Kidney tubule cell (primary cell): ENCODE data around the gene EHMT1.
"Not testable (repeated sequence)": the region's sequence is repeated elsewhere in the genome, so short reads cannot be mapped to it uniquely, and the experiment has no call there.

Source experiments
- DNase-seq: peaks from one replicate; pipeline ENCODE4 v3.0.0-alpha.2; 2018; ENCODE audit warnings: low spot score

EHMT1 gene

DNA sequence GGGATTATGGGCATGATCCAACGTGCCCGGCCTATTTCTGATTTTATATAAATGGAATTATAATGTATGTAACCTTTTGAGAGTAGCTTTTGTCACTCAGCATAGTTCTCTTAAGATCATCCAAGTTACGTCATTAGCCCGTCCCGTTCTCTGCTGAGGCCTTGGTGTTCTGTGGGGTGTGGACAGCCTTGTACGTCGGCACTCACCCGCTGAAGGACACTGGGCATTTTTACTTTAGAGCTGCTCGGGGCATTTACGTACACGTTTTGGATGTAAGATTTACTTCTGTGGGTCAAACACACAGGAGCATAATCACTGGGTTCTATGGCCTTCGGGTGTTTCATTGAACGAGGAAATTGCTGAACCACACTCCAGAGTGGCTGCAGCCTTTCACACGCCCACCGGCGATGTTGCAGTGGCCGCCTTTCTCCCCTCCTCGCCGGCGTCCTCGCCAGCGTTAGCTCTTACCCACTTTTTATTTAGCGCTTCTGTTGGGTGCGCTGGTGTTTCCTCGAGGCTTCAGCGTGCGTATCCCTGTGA is 101.8 kb downstream of the EHMT1 start:
- no peak for DNase-seq

DNA sequence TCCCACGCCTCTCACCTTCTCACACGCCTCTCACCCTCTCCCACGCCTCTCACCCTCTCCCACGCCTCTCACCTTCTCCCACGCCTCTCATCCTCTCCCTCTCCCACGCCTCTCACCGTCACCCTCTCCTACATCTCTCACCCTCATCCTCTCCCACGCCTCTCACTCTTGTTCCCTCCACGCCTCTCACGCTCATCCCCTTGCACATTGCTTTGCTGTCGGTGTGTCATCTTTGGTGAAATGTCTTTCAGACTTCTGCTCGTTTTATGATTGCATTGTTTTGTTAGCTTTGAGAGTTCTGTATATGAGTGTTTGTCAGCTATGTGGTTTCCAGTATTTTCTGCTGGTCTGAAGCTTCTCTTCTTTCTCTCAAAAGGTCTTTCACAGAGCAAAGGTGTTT is 102.7 kb downstream of the EHMT1 start:
- DNase-seq: no peak

DNA sequence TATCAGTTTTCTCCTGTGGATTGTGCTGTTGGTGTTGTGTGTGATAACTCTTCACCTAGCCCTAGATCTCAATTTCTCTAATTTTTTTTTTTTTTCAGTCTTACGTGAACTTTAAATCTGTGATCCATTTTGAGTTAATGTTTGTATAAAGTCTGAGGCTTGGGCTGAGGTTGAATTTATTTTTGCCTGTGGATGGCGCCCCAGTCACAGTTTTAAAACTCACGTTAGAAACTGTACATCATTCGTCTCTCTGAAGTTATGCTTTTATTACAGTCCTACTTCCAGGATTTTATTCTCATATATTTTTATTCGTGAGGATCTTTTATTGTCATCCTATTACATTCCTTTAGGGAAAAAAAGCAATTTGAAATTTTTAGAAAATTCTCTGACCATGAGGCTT is 103.1 kb downstream of the EHMT1 start:
- no peak for DNase-seq

DNA sequence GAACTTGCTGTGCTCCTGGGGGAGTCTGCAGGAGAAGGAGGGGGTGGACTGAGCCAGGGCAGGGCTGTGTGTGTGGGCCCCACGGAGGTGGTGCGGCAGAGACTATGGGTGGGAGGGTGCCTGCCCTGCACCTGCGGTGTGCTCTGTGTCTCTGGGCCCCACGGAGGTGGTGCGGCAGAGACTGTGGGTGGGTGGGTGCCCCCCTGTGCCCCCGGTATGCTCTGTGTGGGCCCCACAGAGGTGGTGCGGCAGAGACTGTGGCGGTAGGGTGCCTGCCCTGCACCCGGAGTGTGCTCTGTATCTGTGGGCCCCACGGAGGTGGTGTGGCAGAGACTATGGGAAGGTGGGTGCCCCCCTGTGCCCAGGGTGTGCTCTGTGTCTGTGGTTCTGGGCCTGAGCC is 103.7 kb downstream of the EHMT1 start:
- no peak for DNase-seq

DNA sequence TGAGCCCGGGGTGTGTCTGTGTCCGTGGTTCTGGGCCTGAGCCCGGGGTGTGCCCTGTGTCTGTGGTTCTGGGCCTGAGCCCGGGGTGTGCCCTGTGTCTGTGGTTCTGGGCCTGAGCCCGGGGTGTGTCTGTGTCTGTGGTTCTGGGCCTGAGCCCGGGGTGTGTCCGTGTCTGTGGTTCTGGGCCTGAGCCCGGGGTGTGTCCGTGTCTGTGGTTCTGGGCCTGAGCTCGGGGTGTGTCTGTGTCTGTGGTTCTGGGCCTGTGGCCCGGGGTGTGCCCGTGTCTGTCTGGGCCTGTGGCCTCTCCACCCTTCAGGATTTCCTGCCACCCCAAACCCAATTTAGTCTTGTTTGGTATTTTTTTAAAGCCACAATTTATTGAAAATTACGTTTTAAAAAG is 104.6 kb downstream of the EHMT1 start:
- DNase-seq: not testable (repeated sequence)

DNA sequence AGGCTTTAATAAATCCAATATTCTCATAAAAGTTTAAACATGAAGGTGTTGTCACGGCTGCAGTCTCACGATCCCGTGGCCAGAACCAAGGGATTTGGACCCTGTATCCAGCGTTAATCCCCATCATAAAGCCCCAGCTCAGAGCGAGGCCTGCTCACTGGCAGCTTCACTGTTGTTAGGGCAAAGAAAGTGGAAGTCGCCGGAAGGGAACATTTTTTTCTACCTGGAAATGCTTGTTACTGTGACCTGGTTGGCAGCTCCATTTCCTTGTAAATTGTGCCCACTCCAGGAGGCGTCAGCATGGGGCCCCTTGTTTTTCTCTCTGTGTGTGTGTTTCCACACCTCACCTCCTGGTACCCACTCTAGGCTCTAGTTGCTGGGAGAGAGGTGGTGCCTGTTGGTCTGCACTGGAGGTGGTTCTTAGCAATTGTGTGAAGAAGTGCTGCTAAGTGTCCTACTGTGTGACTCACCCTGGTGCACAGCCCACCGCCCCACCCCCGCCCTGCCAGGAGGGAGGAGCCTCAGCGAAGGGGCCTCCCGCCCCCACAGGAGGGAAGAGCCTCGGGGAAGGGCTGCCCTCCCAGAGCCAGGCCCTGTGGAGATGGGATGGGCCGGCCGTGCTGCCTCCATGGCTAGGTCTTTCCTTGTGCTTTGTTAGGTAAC is 105.1 kb downstream of the EHMT1 start:
- DNase-seq: peak; percentile 18

DNA sequence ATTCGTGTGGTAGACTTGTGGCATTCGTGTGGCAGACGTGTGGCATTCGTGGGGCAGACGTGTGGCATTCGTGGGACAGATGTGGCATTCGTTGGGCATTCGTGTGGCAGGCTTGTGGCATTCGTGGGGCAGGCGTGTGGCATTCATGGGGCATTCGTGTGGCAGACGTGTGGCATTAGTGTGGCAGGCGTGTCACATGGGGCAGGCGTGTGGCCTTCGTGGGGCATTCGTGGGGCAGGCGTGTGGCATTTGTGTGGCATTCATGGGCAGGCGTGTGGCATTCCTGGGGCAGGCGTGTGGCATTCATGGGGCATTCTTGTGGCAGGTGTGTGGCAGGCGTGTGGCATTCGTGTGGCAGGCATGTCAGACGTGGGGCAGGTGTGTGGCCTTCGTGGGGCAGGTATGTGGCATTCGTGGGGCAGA is 106.0 kb downstream of the EHMT1 start:
- DNase-seq: no peak

DNA sequence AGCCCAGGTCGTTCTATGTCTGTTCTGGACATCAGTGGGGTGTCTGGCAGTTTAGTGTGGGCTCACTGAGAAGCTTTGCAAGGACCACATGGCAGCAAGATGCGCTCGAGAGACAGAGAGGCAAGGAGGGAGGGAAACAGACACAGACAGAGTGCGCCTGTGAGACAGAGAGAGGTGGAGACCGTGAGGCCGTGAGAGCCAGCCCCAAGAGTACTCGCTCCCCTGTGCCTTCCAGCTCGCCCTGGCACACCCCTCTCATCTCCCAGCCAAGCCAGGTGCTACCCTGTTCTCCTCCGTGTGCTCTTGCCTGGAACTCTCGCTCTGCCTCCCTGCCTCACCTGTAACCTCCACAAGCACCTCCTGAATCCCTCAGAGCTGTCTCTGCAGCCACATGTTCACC is 106.8 kb downstream of the EHMT1 start:
- no peak for DNase-seq

DNA sequence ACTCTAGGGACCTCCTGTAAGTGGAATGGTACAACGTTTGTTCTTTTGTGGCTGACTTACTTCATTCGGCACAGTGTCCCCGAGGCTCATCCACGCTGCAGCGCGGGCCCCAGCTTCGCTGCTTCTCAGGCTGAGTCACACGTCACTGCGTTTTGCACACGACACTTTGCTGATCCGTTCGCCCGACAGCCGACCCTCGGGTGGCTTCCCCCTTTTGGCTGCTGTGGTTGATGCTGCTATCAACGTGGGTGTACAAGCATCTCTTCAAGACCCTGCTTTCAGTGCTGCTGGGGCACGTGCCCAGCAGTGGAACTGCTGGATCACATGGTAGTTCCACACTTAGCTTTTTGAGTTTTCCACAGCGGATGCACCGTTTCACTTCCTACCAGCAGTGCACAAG is 107.5 kb downstream of the EHMT1 start:
- not testable (repeated sequence) for DNase-seq

DNA sequence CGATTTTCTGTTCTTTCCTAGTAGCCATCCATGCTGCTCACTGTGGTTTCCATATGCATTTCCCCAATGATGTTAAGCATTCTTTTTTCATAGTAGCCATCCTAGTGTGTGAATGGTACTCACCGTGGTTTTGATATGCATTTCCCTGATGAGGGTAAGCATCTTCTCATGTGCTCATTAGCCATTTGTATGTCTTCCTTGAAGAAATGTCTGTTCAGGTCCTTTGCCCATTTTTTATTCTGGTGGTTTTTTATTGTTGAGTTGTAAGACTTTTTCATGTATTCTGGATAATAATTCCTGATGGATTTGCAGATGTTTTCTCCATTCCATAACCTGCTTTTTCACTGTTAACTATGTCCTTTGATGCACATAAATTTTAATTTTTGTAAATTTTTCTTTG is 108.0 kb downstream of the EHMT1 start:
- no peak for DNase-seq

DNA sequence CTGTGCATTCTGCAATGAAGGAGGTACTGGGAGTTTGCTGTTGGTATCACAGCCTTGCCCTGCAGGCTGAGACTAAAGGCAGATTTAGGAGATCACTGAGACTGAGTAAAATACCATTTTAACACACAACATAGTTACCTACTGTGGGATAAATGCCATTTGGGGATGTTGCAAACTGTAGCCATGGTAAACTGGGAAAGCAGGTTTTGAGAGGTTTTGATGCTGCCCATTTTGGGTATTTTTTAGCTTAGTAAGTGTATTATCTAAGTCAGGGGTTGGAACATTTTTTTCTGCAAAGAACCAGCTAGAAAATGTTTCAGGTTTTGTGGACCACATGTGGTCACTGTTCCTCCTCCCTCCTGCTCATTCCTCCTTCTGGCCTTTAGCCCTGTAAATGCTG is 108.9 kb downstream of the EHMT1 start:
- DNase-seq: no peak

DNA sequence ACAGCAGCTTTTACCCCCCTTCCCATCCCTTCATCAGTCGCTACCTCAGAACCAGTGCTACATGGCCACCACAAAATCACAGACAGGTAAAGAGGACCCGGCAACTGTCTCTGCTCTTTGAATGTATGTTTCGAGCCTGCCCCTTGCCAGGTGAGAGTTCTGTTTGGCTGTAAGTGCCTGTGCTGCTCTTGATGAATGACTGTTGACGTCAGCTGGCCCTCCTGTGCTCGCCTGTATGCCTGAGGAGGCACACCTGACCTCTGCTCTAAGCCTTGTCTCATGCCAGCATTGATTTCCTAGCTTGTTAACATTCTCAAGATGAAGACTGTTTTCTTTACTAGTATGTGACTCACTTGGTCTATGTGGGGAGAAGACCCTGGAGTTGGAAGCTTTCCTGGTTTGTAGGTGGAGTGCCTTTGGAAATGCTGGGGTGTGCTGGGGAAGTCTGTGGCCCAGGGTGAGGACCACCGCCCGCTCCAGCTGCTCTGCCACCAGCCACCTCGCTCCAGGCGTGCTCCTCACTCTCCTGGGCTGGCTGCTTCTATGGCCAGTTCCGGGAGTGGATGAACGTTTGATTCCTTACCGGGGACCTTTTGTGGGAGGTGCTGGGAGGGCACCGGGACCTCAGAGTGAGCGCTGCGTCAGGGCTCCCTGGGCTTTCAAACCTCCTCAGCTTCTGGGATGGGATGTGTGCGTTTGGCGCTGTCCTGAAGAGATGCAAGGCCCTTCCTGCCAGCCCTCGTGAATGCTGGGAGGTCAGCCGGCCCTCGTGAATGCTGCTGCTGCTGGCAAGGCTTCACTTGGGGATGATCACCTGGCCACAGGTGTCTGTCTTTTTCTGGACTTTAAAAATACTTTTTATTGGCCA is 109.9 kb downstream of the EHMT1 start:
- DNase-seq: peak; percentile 16

DNA sequence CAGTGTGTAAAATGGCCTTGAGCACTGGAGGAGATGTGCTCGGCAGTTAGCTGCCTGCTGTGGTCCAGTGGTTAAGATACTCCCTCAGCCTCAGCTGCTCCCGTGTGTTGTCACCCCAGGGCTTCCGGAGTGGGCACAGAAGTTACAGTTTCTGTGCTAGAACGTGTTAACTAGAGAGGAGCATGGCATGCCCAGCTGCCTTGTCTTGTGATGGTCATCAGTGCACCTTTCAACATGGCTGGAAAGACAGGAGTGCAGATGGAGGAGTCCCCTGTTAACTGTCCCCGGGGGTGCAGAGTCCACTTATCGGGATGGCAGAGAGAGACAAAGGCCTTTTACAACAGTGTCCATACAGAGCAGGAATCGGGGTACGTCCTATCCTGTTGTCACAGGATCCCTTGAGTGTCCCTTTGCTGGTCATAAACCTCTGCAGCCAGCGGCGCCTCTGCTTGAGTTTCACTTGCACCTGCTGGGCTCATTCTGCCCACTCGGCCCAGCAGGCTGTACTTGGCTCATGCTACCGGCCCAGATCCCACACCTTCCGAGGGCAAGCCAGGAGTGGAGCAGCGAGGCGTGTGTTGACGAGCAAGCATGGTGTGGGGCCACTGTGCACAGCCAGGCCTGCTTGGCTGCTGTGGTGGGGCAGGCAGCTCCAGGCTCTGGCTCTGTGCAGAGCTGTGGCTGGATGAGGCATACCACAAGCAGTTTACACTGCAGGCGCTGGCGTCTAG is 112.6 kb downstream of the EHMT1 start:
- DNase-seq: no peak

DNA sequence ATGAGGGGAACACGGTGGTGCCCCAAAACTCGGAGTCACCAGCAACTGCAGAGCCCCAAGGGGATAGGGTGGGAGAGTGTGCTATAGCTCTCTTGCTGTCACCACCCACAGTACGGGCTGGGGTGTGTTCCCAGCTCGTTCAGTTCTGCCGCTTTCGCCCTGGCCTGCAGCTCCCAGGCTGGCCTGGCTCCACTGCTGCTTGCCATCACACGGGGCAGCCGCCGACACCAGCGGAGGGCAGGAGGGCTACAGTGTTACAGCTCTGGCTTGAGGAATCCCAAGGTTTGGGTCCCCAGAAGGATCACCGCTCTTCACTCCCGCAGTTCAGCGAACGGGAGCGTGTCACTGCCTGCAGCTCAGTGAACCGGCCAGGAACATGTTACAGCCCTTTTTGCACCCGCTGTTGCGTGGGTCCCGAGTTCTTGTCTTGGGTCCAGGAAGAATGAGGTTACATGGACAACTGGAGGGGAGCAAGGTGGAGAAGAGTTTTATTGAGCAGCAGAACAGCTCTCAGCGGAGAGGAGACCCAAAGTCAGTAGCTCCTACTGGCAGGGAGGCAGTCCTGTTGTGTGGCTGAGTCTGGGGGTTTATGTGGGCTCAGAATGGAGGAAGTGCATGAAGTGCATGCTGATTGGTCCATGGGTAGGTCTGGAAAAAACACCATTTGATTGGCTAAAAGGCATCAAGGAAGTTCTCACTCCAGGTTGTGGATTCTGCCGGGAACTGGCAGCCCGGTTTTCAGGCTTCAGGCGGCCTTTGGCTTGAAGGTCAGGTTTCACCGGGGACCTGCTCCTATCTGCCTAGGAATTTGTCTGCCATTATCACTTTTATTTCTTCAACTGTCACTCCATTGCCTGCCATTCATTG is 113.4 kb downstream of the EHMT1 start:
- no peak for DNase-seq

DNA sequence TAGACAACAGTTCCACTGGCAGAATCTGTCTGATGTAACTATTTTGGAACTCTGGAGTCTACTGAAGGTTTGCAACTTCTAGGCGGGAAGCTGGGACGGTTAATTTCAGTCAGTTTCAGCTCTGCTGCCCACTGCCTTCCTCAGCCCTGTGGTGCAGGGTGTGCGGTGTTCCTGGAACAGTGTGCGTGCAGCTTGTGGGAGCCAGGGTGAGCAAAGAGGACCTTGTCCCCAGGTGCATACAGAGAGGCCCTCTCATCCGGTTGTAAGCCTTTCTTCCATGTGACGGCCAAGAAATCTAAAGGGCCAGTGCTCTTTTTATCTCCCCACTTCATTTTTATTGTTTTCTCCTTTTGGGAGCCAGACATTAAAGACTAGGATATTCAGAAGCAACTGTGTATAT is 114.6 kb downstream of the EHMT1 start:
- DNase-seq: no peak

DNA sequence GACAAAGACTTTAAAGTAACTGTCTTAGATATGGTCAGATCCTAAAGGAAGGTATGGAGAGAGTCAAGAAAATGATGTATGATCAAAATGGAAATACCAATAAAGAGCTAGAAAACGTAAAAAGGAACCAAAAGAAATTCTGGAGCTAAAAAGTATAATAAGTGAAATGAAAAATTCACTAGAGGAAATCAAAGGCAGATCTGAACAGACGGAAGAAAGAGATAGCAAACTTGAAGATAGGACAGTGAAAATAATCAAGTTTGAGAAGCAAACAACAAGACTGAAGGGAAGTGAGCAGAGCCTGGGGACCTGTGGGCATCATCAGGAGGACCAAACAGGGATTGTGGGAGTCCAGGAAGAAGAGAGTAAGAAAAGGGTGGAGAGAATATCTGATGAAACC is 115.4 kb downstream of the EHMT1 start:
- no peak for DNase-seq

DNA sequence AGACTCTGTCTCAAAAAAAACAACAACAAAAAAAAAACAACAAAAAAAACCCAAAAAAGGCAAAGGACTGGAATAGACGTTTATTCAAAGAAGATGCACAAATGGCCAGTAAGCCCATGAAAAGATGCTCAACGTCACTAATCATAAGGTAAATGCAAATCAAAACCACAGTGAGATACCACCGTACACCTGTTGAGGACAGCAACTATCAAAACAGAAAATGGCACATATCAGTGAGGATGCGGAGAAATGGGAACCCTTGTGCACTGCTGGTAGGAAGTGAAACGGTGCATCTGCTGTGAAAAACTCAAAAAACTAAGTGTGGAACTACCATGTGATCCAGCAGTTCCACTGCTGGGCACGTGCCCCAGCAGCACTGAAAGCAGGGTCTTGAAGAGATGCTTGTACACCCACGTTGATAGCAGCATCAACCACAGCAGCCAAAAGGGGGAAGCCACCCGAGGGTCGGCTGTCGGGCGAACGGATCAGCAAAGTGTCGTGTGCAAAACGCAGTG is 119.4 kb downstream of the EHMT1 start:
- not testable (repeated sequence) for DNase-seq

DNA sequence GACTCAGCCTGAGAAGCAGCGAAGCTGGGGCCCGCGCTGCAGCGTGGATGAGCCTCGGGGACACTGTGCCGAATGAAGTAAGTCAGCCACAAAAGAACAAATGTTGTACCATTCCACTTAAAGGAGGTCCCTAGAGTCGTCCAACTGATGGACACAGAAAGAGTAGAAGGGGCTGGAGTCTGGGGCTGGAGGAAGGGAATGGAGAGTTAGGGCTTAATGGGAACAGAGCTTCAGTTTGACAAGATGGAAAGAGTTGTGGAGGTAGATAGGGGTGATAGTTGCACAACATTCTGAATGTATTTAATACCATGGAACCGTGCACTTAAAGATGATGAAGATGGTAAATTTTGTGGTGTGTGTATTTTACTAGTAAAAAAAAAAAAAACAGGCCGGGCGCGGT is 119.9 kb downstream of the EHMT1 start:
- DNase-seq: no peak

DNA sequence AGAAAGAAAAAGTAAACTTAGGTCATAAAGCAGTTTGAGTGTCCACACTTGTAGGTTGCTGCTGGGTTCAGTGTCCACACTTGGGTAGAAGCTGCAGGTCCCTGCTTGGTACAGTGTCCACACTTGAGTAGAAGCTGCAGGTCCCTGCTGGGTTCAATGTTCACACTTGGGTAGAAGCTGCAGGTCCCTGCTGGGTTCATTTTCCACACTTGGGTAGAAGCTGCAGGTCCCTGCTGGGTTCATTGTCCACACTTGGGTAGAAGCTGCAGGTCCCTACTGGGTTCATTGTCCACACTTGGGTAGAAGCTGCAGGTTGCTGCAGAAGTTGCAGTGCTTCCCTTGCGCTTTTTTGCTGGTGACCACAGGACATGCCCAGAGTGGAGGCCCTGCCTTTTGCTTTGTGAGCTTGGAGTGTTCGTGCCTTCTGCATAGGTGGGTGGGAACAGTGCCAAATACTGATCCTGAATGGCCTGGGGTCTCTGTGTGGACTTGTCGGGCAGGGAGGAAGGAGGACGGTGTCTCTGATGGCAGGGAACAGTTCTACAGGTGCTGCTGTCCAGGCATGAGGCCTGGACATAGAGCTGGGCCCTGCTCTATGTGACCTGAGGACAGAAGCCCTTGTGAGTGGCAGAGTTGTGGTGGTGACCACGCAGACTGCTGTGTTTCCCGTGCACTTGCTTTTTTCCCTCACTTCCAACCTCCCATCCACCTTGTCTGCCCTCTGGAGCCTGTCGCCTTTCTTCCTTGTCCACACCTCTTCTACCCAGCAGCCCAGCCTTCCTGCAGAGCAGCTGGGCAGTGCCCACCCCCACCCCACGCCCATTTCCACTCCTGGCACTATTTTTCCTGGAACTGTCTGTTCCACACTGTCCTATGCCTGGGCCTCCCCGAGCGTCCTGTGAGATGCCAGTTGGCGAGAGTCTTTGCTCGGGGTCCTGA is 120.8 kb downstream of the EHMT1 start:
- DNase-seq: no peak

DNA sequence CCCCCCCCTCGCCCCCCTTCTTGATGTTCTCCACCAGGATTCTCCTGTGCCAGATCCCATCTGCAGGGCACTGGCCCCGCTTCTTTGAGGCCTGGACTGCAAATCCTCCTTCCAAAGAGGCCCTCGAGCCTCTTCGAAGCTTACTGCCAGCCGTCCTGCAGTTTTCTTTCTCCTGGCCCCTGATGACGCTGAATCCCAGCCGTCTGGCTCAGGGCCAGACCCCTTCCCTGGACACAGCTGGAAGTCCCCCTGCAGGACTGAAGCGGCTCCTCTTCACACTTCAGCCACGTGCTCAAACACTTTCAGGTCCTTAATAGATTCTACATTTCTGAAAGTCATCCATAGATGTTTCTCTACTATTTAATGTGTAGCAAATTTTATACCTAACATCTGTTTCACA is 121.5 kb downstream of the EHMT1 start:
- DNase-seq: no peak
